GM19025 (cell line): Measurements from ENCODE around the gene GCNA.
A peak's percentile ranks its signal among the peaks of the same experiment; 100 is the strongest.
"Not testable (repeated sequence)": the region's sequence is repeated elsewhere in the genome, so short reads cannot be mapped to it uniquely, and the experiment has no call there.

Experiments used
- ATAC-seq: cut with Tn5 transposase; IDR thresholded peaks from one replicate; pipeline ENCODE4 v1.9.1; 2021; ENCODE audit warnings: mild to moderate bottlenecking, low read depth, moderate library complexity; ENCODE audit not compliant: unreplicated experiment

Gene GCNA

DNA sequence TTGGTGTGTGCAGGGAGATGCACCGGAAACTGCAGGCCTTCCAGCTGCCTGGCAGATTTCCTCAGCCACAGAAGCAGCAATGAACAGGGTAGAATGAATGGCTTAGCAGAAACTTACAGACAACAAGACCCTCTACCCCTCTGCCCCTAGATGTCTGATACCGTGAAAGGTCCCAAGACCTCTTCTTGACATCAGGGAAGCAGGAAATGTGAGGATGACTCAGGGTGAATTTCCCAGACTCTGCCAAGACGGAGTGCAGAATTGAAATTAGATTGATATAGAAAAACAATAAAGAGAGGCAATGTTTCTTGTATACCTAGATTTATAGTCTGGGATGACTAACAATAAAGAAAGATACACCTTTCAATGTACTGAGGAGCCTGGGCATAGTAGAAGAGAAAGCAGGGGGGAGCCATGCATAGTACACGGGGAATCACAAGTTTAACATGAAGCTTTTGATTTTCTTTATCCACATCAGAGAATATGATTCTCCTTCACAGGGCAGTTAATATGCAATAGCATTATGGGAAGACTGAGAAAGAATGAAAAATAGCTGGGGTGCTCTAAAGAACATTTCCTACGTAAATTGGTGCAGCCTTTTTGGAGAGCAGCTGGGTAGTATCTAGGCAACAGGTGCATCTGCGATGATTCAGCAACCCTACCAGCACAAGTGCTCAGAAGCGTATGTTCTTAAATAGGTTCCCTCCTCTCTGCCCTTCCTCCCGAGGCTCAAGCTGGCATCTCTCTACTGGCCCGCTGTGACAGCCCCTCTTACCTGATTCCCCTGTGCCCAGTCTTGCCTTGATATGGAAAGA, 58.4 kb downstream of the GCNA start:
- no peak for ATAC-seq

DNA sequence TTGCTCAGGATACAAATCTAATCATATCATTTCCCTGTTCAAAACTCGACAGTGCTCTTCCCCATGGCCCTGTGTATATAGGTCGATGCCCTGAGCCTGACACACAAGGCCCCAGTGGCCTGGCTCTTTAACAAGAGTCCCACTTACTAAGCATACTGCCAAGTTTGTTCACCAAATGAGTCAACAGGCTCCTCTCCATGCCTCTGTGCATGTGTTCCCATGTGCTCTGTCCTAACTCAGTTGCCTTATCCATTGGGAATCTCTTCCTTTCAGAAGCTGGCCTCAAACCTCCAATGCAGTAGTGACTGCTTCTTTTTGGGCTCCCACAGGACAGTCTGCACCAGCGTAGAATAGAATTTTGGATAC, 59.0 kb downstream of the GCNA start:
- no peak for ATAC-seq

DNA sequence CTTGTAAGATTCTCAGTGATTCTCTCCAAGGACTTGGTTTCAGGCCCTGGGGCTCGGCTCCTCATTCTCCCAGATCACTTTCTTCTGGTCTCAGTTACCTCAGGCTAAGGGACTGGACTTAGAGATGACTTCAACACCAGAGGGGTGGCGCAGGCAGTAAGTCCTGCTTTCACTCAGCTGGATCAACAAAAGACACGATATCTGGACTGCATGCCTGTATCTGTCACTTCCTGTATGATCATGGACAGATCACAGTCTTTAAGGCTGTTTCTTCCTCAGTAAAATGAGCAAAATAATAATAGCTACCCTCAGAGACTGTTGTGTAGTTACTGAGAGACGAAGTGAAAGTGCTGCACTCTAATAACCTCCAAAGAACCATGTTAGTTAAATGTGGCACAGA, 59.6 kb downstream of the GCNA start:
- no peak for ATAC-seq

DNA sequence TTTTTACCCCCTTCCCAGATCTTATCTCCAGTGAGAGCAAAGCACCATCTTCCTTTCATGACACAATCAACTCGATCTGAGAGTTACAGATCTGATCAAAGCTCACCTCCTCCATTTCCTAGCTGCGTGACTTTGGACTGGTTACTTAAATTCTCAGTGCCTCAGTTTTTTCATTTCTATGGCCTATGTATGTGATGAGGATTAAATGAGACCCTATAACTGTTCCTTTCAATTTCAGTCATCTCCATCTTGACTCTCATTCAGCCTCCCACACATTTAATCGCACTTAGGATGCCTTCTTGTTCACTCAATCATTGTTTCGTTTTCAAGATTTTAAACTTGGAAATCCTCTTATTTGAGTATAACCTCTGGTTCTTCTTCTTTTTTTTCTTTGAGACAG, 60.2 kb downstream of the GCNA start:
- no peak for ATAC-seq

DNA sequence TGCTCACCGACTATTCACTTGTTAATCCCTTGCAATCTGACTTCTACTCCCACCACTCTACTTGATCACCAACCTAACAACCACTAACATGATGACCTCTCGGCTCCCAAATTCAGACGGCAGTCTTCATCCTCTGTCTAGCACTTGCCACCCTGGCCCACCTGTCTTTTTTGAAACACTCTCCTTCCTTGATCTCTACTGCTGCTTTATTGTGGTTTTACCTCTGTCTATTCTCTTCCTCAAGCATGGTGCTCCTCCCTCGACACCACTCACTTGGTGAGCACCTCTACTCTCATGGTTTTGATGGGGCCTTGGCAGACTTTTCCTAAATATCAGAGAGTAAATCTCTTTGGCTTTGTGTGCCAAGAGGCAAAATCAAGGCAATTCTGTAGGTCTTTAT, 61.8 kb downstream of the GCNA start:
- no peak for ATAC-seq

DNA sequence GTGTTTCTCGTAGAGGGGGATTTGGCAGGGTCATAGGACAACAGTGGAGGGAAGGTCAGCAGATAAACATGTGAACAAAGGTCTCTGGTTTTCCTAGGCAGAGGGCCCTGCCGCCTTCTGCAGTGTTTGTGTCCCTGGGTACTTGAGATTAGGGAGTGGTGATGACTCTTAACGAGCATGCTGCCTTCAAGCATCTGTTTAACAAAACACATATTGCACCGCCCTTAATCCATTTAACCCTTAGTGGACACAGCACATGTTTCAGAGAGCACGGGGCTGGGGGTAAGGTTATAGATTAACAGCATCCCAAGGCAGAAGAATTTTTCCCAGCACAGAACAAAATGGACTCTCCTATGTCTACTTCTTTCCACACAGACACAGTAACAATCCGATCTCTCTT, 66.2 kb downstream of the GCNA start:
- not testable (repeated sequence) for ATAC-seq

DNA sequence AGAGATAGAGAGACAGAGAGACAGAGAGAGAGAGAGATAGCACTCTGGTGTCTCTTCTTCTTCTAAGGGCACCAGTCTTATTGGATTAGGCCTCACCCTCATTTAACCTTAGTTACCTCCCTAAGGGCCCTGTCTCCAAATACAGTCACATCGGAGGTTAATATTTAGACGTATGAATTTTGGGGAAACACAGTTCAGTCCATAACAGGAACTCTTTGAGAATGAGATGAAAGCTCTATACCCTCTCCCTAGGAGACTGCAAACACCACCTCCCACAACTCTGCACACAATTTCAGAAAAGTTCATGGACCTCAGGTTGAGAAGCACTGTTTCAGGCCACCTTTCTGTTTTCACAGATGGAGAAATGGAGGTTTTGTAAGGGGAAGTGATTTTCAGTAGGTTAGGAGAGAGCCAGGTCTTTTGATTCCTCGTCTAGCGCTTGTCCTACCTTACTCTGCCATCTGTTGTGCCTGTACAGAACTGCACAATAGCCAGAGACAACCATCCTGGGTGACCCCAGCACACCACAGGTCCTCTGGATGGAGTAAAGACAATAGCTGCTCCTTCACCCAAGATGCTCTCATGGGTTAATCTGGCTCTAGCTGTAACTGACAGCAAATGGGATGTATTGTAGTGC, 72.2 kb downstream of the GCNA start:
- ATAC-seq: peak; percentile 83

DNA sequence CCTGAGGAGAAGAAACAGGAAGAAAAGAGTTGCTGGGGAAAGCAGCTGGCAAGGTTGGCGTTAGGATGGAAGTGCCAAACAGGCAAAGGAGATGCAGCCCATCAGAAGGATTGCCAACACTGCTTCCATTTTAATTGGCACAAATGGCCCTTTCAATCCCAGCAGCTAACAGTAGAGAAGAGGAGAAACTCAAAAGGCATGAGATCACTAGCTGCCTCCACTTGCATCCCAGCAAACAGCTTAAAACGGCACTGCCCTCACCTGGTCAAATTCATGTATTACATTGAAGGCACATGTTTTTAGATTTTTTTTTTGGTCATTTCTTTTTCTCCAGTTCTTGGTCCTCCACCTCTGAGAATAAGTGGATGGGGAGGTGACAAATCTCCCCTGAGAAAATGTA, 74.2 kb downstream of the GCNA start:
- no peak for ATAC-seq

DNA sequence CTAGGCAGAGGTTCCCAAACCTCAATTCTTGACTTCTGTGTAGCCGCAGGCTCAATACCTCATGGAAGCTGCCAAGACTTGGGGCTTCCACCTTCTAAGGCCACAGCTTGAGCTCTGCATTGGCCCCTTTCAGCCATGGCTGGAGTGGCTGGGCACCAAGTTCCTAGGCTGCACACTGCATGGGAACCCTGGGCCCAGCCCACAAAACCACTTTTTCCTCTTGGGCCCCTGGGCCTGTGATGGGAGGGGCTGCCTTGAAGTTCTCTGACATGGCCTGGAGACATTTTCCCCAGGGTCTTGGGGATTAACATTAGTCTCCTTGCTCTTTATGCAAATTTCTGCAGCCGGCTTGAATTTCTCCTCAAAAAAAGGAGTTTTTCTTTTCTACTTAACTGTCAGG, 75.1 kb downstream of the GCNA start:
- no peak for ATAC-seq

DNA sequence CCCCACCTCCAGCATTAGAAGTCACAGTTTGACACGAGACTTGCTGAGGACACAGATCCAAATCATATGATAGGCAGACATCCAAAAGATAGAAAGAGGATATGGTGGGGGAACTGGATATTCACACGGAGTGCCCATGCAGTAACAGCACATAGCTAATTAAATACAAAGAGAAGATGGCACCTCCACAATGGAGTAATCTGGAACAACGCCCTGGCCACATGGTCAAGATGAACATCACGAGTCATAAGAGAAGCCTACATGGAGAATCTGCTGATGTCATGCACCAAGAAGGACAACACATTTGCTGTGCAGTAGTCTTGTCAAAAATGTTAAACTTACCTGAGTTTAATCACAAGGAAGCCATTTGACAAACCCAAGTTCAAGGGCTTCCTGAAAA, 79.0 kb downstream of the GCNA start:
- no peak for ATAC-seq

DNA sequence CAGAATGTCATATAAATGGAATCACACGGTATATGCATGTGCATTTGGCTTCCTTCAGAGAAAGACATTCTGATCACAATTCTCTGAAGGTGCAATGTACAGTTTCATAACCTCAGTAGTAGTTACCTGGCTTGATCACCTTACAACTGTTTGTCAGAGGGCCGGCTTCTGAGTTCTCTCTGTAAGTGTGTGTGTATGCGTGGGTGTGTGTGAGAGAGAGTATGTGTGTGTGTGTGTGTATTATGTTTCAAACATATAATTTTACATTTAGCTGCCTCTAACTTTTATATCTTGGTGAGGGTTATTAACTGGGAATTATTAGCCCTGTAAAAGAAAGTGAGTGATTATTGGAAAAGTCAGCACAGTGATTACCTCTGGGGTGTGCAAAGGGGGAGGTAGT, 81.1 kb downstream of the GCNA start:
- ATAC-seq: no peak

DNA sequence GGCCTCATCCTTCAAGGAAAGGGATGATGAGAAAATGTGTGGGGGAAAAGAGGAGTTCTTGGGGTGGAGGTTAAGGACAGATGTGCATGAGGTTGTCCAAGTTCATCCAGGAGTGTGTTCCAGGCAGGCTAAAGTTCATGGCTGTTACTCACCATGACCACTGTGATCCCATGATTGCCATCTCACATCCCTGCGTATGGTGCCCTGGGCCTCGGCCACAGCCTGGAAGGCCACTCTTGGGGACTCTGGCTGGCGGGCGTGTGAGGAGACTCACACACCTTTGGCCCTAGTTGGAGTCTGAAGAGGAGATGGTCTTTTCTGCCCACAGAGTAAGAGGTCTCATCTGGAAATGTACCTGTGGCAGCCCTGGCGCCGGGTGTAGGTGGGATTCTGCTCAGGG, 81.7 kb downstream of the GCNA start:
- ATAC-seq: no peak

DNA sequence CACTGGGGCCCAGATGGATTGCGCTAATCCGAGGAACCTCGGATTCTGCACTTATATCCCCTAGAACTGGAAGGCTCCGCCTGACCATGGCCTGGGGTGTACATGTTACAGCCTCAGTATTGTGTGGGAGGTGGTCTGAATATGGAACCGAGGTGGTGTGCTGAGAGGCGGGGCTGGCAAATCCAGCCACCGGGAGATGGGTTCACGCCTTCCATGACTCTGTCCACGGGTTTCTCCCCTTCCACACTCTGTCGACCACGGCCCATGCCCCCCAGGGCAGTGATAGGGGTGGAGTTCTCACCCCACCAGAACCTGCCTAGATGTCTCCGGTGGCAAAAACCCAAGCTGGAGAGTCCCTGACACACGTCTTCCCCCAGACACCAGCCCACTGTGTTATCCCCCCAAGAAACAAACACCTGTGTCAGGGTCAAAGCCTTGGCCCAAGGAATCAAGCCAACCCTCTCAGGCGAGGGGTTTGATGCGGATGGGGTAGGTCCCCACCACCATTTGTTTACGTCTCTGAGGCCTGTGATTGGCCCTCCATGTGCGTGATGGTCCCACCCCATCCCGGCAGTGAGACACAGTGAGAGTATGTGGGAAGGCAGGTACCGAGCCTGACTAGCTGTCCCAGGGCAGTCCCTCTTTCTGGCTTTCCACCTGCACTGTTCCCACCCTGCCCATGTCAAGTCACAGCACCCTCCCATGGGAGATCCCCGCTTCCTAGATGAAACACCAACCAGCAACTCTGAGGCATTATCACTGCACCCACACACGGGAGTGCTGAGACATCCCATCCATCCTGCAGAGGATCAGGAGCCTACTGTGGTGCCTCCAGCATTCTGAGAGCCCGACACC, 82.6 kb downstream of the GCNA start:
- ATAC-seq: no peak

DNA sequence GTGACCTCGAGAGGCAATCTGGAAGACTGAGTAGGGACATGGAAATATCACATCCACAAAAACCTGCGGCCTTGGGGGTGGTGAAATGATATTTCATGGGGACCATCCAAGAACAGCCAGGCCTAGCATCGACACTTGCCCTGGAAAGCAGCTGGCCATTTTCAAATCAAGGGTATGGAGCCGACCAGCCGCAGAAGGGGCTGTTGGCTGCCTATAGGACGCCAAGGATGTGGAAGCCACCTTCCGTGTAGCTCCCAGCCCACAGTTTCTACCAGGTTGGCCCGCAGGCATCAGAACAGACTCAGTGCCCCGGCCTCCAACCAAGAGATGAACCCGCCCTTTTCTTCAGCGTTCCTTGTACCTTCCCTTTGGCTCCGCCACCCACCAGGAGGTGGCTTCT, 83.7 kb downstream of the GCNA start:
- ATAC-seq: no peak

DNA sequence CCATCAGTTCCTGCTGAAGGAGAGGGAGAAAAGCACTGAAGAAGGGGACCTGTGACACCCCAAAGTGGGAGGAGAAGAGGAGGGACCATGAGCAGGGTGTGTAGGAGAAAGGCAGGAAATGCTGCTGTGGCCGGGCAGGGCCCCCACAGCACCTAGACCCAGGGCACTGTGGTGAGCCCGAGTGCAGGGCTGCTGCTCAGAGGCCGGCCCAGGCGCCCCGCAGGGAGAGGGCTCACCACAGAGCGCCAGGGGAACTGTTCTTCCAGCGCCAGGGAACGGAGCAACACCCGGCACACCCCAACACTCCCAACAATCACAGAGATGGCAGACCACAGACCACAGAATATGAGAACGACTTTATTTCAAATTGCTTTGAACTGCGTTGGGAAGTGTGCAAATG, 84.4 kb downstream of the GCNA start:
- ATAC-seq: not testable (repeated sequence)
